Measurements from ENCODE around the gene SCN11A. TPM values are rescaled to one million over a fixed set of nuclear protein-coding genes. Genes with fewer than 3 reads are reported as not detected.

Gene SCN11A
- total and polyA plus RNA-seq, 2 of the 13 experiments (the other 11 are each of a cell fraction or from before 2014, with no cell fraction given): 0.02 to 0.11 TPM

GRCh38 chr3:39099242-39099641, 47.5 kb upstream of the SCN11A start (continued):
- no peak for TF ChIP-seq MXD1 (CRISPR knock-in tag; IDR thresholded peaks at IDR 0.05)
- no peak for TF ChIP-seq SAP130 (CRISPR knock-in tag; IDR thresholded peaks at IDR 0.05; ENCODE audit: low read depth)
- no peak for TF ChIP-seq FOXC1 (CRISPR knock-in tag; IDR thresholded peaks at IDR 0.05; ENCODE audit: borderline replicate concordance)

DNA sequence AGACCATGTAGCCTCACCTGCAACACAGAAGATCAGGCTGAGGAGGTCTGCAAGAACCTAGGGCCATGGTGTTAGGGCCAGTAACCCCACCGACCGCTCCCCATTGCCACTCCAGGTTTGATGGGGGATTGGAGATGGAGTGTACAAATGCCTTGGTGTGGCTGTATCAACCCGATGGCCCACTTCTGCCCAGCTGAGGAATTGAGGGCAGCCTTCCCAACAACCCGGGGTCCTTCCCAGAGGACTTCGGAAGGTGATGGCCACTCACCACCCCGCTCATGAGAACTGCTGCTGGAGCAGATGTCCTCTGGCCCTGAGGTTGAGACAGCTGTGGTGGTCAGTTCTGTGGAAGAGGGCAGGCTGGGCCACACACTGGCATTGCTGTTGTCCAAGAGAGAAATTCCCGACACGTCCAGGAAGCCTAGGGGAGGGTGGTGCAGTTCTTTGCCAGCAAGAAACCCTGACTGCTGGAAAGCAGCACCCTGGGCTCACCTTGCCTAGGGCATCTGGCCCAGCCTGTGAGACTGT, 46.8 kb upstream of the SCN11A start:
- no peaks in the 10 kb centered on the region for H3K27me3 ChIP-seq (ENCODE audit: control insufficient read depth in 1 of 2, insufficient read depth in 2 of 2, low read length in 2 of 2)
- no peaks in the 10 kb centered on the region for H4K20me1 ChIP-seq (ENCODE audit: insufficient read depth, low read length)
- no CpG with 5 or more reads among the region's 8 CpGs for WGBS (ENCODE audit: low lambda C conversion rate)
- in situ Hi-C loops (cut with HindIII; ENCODE audit: extremely low pct_ligation_motif_present, low pct_unique_long_range_greater_than_20kb): no loop called here
- H3K79me2 ChIP-seq (ENCODE audit: insufficient read depth, low read length): no peaks in the 10 kb centered on the region
- intact Hi-C loops (cut with micrococcal nuclease; ENCODE audit: unreplicated experiment): loop anchor here (5.0 kb wide), 1 partner anchor 1641 kb away; no protein-coding TSS in a partner anchor
- H3K4me3 ChIP-seq (replicated peaks in 1 of 3; ENCODE audit: insufficient read depth in 1 of 3, low read depth in 2 of 3, low read length in 3 of 3): no peak overlapping the region
- FAIRE-seq: no peak
- peaks cover 14% of the 10 kb centered on the region for H3K4me1 ChIP-seq (ENCODE audit: insufficient read depth, low read length)
- no TSS peak for BruUV-seq (replicated peaks)
- peaks cover 20 to 66% of the 10 kb centered on the region in 2 experiments for H3K36me3 ChIP-seq (replicated peaks in 1 of 2; ENCODE audit: control insufficient read depth in 1 of 2, insufficient read depth in 2 of 2, low read length in 2 of 2)
- no peak overlapping the region for H3K9ac ChIP-seq (ENCODE audit: insufficient read depth, low read depth, low read length)
- POLR2A ChIA-PET: no interaction called here
- no peaks in the 10 kb centered on the region for H3K9me3 ChIP-seq (ENCODE audit: low read length)
- DNase-seq (ENCODE audit: low spot score): no peak
- no peak overlapping the region for H2AFZ ChIP-seq (ENCODE audit: low read length)
- no peak for TF ChIP-seq CREB1 (IDR thresholded peaks at IDR 0.05)
- no peak for TF ChIP-seq CREB1 (CRISPR knock-in tag; IDR thresholded peaks at IDR 0.05)
- TF ChIP-seq MXD4 (CRISPR knock-in tag; IDR thresholded peaks at IDR 0.05): no peak
- no peak for TF ChIP-seq CEBPG (CRISPR knock-in tag; IDR thresholded peaks at IDR 0.05)
- no peak for TF ChIP-seq ZNF263 (CRISPR knock-in tag; IDR thresholded peaks at IDR 0.05)
- TF ChIP-seq MIER2 (CRISPR knock-in tag; IDR thresholded peaks at IDR 0.05): no peak
- TF ChIP-seq CHD2 (IDR thresholded peaks at IDR 0.05; ENCODE audit: low read depth, low read length): no peak
- no peak overlapping the region for H3K27ac ChIP-seq (ENCODE audit: extremely low read length, insufficient read depth, low read length)
- ATAC-seq: no peak
- CTCF ChIA-PET (ENCODE audit: low intra/inter-chr PET ratio, low total read pairs): no interaction called here
- H3K4me2 ChIP-seq (ENCODE audit: low read depth, low read length): no peak overlapping the region
